HCT116 (cell line): Measurements from ENCODE around the gene SPON2. TPM values are rescaled to one million over a fixed set of nuclear protein-coding genes. Genes with fewer than 3 reads are reported as not detected.

ENCODE experiments used
- ATAC-seq: fragments of 200-7000 bp; cut with Tn5 transposase; 2 replicates; pipeline ENCODE4 v1.9.1; 2020; ENCODE audit warnings: mild to moderate bottlenecking, moderate library complexity
- BruUV-seq: library from RNA; stranded (reverse); fragments of 400-500 nt; replicated peaks from 2 replicates; lab custom pipeline; 2021; lab: Mats Ljungman, UMichigan
- CTCF ChIA-PET: fragments of 300-600 bp; sonication (Branson Sonifier 250); formaldehyde crosslinking; loops from one replicate; lab custom pipeline; 2021; ENCODE audit warnings: antibody characterized with exemption; lab: Charles Lee
- POLR2A ChIA-PET: fragments of 300-600, 350-600 bp; sonication (Branson Sonifier 250); formaldehyde crosslinking; loops from one replicate; lab custom pipeline; 2021; ENCODE audit warnings: antibody characterized with exemption; lab: Charles Lee
- RAD21 ChIA-PET, 2 experiments: fragments of 300-600 bp; sonication (Branson Sonifier 250); formaldehyde crosslinking; loops; one replicate each; lab custom pipeline; 2023; ENCODE audit warnings: low total read pairs in 2 of 2; ENCODE audit not compliant: uncharacterized antibody in 2 of 2, unreplicated experiment in 2 of 2, low non-redundant PET in 1 of 2; lab: Charles Lee
- DNase-seq: peaks from one replicate; pipeline ENCODE4 v3.0.0-alpha.2; 2010; ENCODE audit warnings: low read depth, low spot score
- H2AFZ ChIP-seq: fragments of 200-600 bp; shearing (Covaris generic), sonication (generic); 2 replicates; pipeline ENCODE4 v1.6.1; 2017; ENCODE audit warnings: low read depth, mixed run types, mixed read lengths, antibody characterized with exemption, low read length; ENCODE audit not compliant: poor library complexity, severe bottlenecking
- H3K27ac ChIP-seq: 2 replicates; pipeline ENCODE4 v1.5.1; 2012; ENCODE audit warnings: low read depth, low read length
- H3K27me3 ChIP-seq: fragments of 200-600 bp; sonication (generic); 2 replicates; pipeline ENCODE4 v1.6.1; 2016; ENCODE audit warnings: mixed run types, low read length, mixed read lengths; ENCODE audit not compliant: insufficient read depth
- H3K36me3 ChIP-seq, 2 experiments: fragments of 200-500 bp in 1 of 2; fragments of 200-600 bp in 1 of 2; sonication (Bioruptor generic) in 1 of 2; sonication (generic) in 1 of 2; 2 replicates each; pipeline versions ENCODE4 v1.5.1 to v1.6.1; 2014 to 2016; ENCODE audit warnings: low read length in 2 of 2, inconsistent platforms in 1 of 2, mixed read lengths in 1 of 2, mixed run types in 1 of 2; ENCODE audit not compliant: insufficient read depth in 2 of 2, control insufficient read depth in 1 of 2
- H3K4me1 ChIP-seq, 2 experiments: fragments of 200-600 bp in 1 of 2; sonication (generic) in 1 of 2; 2 replicates each; pipeline versions ENCODE4 v1.5.1 to v1.6.1; 2012 to 2017; ENCODE audit warnings: low read length in 2 of 2, inconsistent platforms in 1 of 2, mild to moderate bottlenecking in 1 of 2, mixed read lengths in 1 of 2, mixed run types in 1 of 2, moderate library complexity in 1 of 2; ENCODE audit not compliant: insufficient read depth in 2 of 2, control insufficient read depth in 1 of 2
- H3K4me2 ChIP-seq: fragments of 200-600 bp; sonication (generic); 2 replicates; pipeline ENCODE4 v1.6.1; 2017; ENCODE audit warnings: mixed run types, low read length, mixed read lengths
- H3K4me3 ChIP-seq, 2 experiments: fragments of 200-600 bp in 1 of 2; sonication (generic) in 1 of 2; replicated peaks in 1 of 2; 2 replicates each; pipeline ENCODE4 v1.5.1; 2011 to 2016; ENCODE audit warnings: low read length in 2 of 2, control low read depth in 1 of 2, low read depth in 1 of 2, mild to moderate bottlenecking in 1 of 2, mixed read lengths in 1 of 2, mixed run types in 1 of 2
- H3K79me2 ChIP-seq: fragments of 200-600 bp; sonication (generic); 2 replicates; pipeline ENCODE4 v1.6.1; 2017; ENCODE audit warnings: mild to moderate bottlenecking, mixed run types, low read length, moderate library complexity, mixed read lengths; ENCODE audit not compliant: insufficient read depth
- H3K9ac ChIP-seq: fragments of 200-600 bp; sonication (generic); 2 replicates; pipeline ENCODE4 v1.6.1; 2016; ENCODE audit warnings: low read length, mixed read lengths
- H3K9me2 ChIP-seq: fragments of 200-600 bp; sonication (generic), shearing (Covaris generic); 2 replicates; pipeline ENCODE4 v1.6.1; 2017; ENCODE audit warnings: mixed run types, mild to moderate bottlenecking, moderate library complexity; ENCODE audit not compliant: insufficient read depth
- H3K9me3 ChIP-seq, 2 experiments: fragments of 200-500 bp in 1 of 2; fragments of 200-600 bp in 1 of 2; sonication (Bioruptor generic) in 1 of 2; sonication (generic) in 1 of 2; 2 replicates each; pipeline ENCODE4 v1.6.1; 2014 to 2017; ENCODE audit warnings: low read length in 2 of 2, mixed read lengths in 2 of 2, inconsistent platforms in 1 of 2, low read depth in 1 of 2, mild to moderate bottlenecking in 1 of 2, mixed run types in 1 of 2, moderate library complexity in 1 of 2; ENCODE audit not compliant: control insufficient read depth in 1 of 2, insufficient read depth in 1 of 2
- H4K20me1 ChIP-seq: fragments of 200-600 bp; sonication (generic), shearing (Covaris generic); 2 replicates; pipeline ENCODE4 v1.6.1; 2017; ENCODE audit warnings: mixed run types, mild to moderate bottlenecking, moderate library complexity; ENCODE audit not compliant: insufficient read depth
- ATF3 ChIP-seq: IDR thresholded peaks from 2 replicates; pipeline ENCODE4 v1.6.1; 2012
- CEBPB ChIP-seq: IDR thresholded peaks from 2 replicates; pipeline ENCODE4 v1.6.1; 2012; ENCODE audit warnings: low read depth
- CTCF ChIP-seq, 3 experiments: fragments of 200-600 bp in 1 of 3; sonication (generic) in 1 of 3; IDR thresholded peaks in 2 of 3; conservative IDR thresholded peaks in 1 of 3; 2 replicates each; pipeline ENCODE4 v1.5.1; 2012 to 2017; ENCODE audit warnings: low read depth in 2 of 3, low read length in 2 of 3, antibody characterized with exemption in 1 of 3, borderline replicate concordance in 1 of 3, control low read depth in 1 of 3, mild to moderate bottlenecking in 1 of 3, mixed read lengths in 1 of 3, mixed run types in 1 of 3, moderate library complexity in 1 of 3; ENCODE audit not compliant: insufficient read depth in 1 of 3
- EGR1 ChIP-seq: IDR thresholded peaks from 2 replicates; pipeline ENCODE4 v1.6.1; 2012; ENCODE audit warnings: low read depth
- ELF1 ChIP-seq: IDR thresholded peaks from 2 replicates; pipeline ENCODE4 v1.6.1; 2012; ENCODE audit warnings: low read depth, borderline replicate concordance
- EZH2 ChIP-seq: fragments of 200-600 bp; sonication (generic); IDR thresholded peaks from 2 replicates; pipeline ENCODE4 v1.6.1; 2017; ENCODE audit warnings: antibody characterized with exemption, mixed run types
- EZH2phosphoT487 ChIP-seq: fragments of 200-600 bp; IDR thresholded peaks from 2 replicates; pipeline ENCODE4 v1.6.1; 2018; ENCODE audit warnings: antibody characterized with exemption, borderline replicate concordance
- FOSL1 ChIP-seq: IDR thresholded peaks from 2 replicates; pipeline ENCODE4 v1.6.1; 2012; ENCODE audit warnings: low read depth
- JUND ChIP-seq: IDR thresholded peaks from 2 replicates; pipeline ENCODE4 v1.6.1; 2012
- RAD21 ChIP-seq: IDR thresholded peaks from 2 replicates; pipeline ENCODE4 v1.6.1; 2012; ENCODE audit warnings: low read depth, mild to moderate bottlenecking
- SIN3A ChIP-seq: IDR thresholded peaks from 2 replicates; pipeline ENCODE4 v1.6.1; 2012; ENCODE audit warnings: low read depth
- SP1 ChIP-seq: IDR thresholded peaks from 2 replicates; pipeline ENCODE4 v1.6.1; 2012; ENCODE audit warnings: low read depth
- SRF ChIP-seq: IDR thresholded peaks from 2 replicates; pipeline ENCODE4 v1.6.1; 2012; ENCODE audit warnings: low read depth
- TCF7L2 ChIP-seq: IDR thresholded peaks from 2 replicates; pipeline ENCODE4 v1.7.0; 2011; ENCODE audit warnings: borderline replicate concordance, inconsistent platforms; ENCODE audit not compliant: insufficient read depth, insufficient read length; ENCODE audit errors: extremely low read depth
- ZBTB33 ChIP-seq: IDR thresholded peaks from 2 replicates; pipeline ENCODE4 v1.6.1; 2011; ENCODE audit warnings: mild to moderate bottlenecking, low read length, moderate library complexity; ENCODE audit not compliant: insufficient replicate concordance; ENCODE audit errors: extremely low read depth
- ZFX ChIP-seq: fragments of 450-650 bp; IDR thresholded peaks from 2 replicates; pipeline ENCODE4 v1.6.1; 2017
- ZNF274 ChIP-seq: fragments of 200-500 bp; sonication (Bioruptor generic); IDR thresholded peaks from 2 replicates; pipeline ENCODE4 v1.6.1; 2014; ENCODE audit warnings: mild to moderate bottlenecking, low read depth, low read length, inconsistent platforms
- intact Hi-C: fragments of 100-400 bp; cut with micrococcal nuclease; formaldehyde crosslinking; loops from 2 replicates; pipeline ENCODE4 v1.10.0; 2022
- total RNA-seq: library from RNA; stranded (reverse); gene quantifications from one replicate; pipeline ENCODE4 v1.2.1, GENCODE V29; 2021; ENCODE audit not compliant: unreplicated experiment
- TF ChIP-seq, protein P1 (sequence below): IDR thresholded peaks from 2 replicates; pipeline ENCODE4 v1.6.1; 2012; ENCODE audit warnings: low read depth

Gene SPON2
- total RNA-seq, 1 experiment from 2014 or later, result 1.5 TPM

DNA sequence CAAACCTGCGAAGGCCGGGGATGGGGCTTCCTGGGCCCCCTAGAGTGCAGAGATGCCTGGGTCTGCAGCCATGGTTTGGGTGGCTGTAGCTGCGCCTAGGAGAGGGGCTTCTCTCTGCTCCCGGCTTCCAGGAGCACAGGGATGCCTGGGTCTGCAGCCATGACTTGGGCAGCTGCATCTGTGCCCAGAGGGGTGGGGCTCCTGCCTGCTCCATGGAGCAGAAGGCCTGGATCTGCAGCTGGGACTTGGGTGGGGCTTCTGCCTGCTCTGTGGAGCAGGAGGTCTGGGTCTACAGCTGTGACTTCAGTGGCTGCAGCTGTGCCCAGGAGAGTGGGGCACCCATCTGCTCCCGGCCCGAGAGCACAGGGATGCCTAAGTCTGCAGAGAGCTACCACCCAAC, 20.8 kb downstream of the SPON2 start:
- RAD21 ChIA-PET, result no interaction called here
- H3K9me2 ChIP-seq, result no peaks in the 10 kb centered on the region
- H3K4me3 ChIP-seq, result no peak overlapping the region
- H3K27me3 ChIP-seq, result peaks cover 35% of the 10 kb centered on the region
- H3K4me2 ChIP-seq, result no peak overlapping the region
- H3K79me2 ChIP-seq, result no peaks in the 10 kb centered on the region
- no peak overlapping the region for H2AFZ ChIP-seq
- intact Hi-C loops, result no loop called here
- no TSS peak for BruUV-seq
- DNase-seq (no peak), ATAC-seq (no peak)
- H4K20me1 ChIP-seq, result no peaks in the 10 kb centered on the region
- POLR2A ChIA-PET, result no interaction called here
- H3K27ac ChIP-seq, result no peak overlapping the region
- no peaks in the 10 kb centered on the region for H3K36me3 ChIP-seq
- H3K9ac ChIP-seq, result no peak overlapping the region
- H3K4me1 ChIP-seq, result no peaks in the 10 kb centered on the region
- CTCF ChIA-PET, result no interaction called here
- no peak for TF ChIP-seq ZNF274
- no peak for TF ChIP-seq JUND
- TF ChIP-seq ZFX, result no peak
- TF ChIP-seq ELF1, result no peak
- TF ChIP-seq CEBPB, result no peak
- no peak for TF ChIP-seq SIN3A
- TF ChIP-seq TCF7L2, result no peak
- no peak for TF ChIP-seq CTCF (IDR thresholded peaks at IDR 0.05 in 2 of 3, conservative IDR thresholded peaks at IDR 0.05 in 1 of 3; ENCODE audit: borderline replicate concordance in 1 of 3, insufficient read depth in 1 of 3, low read depth in 2 of 3, low read length in 2 of 3)
- TF ChIP-seq, protein P1, sequence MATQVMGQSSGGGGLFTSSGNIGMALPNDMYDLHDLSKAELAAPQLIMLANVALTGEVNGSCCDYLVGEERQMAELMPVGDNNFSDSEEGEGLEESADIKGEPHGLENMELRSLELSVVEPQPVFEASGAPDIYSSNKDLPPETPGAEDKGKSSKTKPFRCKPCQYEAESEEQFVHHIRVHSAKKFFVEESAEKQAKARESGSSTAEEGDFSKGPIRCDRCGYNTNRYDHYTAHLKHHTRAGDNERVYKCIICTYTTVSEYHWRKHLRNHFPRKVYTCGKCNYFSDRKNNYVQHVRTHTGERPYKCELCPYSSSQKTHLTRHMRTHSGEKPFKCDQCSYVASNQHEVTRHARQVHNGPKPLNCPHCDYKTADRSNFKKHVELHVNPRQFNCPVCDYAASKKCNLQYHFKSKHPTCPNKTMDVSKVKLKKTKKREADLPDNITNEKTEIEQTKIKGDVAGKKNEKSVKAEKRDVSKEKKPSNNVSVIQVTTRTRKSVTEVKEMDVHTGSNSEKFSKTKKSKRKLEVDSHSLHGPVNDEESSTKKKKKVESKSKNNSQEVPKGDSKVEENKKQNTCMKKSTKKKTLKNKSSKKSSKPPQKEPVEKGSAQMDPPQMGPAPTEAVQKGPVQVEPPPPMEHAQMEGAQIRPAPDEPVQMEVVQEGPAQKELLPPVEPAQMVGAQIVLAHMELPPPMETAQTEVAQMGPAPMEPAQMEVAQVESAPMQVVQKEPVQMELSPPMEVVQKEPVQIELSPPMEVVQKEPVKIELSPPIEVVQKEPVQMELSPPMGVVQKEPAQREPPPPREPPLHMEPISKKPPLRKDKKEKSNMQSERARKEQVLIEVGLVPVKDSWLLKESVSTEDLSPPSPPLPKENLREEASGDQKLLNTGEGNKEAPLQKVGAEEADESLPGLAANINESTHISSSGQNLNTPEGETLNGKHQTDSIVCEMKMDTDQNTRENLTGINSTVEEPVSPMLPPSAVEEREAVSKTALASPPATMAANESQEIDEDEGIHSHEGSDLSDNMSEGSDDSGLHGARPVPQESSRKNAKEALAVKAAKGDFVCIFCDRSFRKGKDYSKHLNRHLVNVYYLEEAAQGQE, result no peak
- TF ChIP-seq EZH2, result no peak
- TF ChIP-seq RAD21, result no peak
- TF ChIP-seq ATF3, result no peak
- TF ChIP-seq ZBTB33, result no peak
- TF ChIP-seq FOSL1, result no peak
- TF ChIP-seq EZH2phosphoT487, result no peak
- no peak for TF ChIP-seq SP1
- TF ChIP-seq EGR1, result no peak
- no peak for TF ChIP-seq SRF
- H3K9me3 ChIP-seq, result no peaks in the 10 kb centered on the region
